Right forelimb (tissue), 1 donor: ENCODE data around the gene RABEPK.
"Not testable (repeated sequence)": the region's sequence is repeated elsewhere in the genome, so short reads cannot be mapped to it uniquely, and the experiment has no call there.

Experiments used
- DNase-seq: peaks from one replicate; pipeline ENCODE4 v3.0.0-alpha.2; 2018

RABEPK gene

DNA sequence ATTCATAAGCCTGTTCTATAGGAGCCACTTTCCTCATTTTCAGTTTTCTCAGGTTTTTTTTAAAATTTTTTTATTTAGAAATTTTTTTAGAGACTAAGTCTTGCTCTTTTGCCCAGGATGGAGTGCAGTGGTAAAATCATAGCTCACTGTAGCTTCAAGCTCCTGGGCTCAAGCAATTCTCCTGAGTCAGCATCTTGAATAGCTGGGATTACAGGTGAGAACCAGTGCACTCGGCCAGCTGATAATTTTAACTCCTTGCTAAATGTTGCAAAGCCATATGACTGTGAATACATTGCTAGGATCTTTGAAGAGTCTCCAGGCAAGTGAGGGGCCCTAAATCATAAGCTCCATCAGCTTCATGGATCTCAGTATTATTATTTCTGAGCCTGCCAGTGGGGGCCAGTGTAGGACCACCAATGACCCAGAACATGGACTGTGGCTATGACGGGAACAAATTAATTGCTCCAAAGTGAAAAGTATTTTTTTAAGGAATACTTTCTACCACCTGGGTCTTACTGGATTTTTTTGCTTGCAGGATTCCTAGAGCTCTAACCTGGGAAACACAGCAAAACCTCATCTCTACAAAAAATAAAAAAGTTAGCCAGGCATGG is 55.5 kb downstream of the RABEPK start:
- no peak for DNase-seq

DNA sequence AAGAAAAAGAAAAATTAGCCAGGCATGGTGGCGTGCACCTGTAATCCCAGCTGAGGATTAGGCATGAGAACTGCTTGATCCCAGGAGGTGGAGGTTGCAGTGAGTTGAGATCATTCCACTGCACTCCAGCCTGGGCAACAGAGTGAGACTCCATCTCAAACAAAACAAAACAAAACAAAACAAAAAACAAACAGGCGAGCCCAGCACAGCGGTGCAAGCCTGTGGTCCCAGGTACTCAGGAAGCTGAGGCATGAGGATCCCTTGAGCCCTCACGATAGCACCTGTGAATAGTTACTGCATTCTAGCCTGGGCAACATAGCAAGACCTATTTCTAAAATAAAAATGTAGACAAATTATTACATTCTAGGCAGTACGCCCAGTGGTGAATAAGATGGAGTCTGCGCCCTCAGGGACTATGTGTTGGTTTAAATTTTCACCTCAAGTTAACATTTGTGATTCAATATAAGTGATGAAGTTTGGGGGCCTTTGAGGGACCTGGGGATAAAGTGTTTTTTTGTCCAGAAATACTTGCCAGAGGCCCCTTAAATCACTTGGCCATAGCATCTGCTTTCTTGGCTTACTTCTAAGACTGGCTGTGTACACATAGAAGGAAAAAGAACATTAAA is 57.9 kb downstream of the RABEPK start:
- no peak for DNase-seq

DNA sequence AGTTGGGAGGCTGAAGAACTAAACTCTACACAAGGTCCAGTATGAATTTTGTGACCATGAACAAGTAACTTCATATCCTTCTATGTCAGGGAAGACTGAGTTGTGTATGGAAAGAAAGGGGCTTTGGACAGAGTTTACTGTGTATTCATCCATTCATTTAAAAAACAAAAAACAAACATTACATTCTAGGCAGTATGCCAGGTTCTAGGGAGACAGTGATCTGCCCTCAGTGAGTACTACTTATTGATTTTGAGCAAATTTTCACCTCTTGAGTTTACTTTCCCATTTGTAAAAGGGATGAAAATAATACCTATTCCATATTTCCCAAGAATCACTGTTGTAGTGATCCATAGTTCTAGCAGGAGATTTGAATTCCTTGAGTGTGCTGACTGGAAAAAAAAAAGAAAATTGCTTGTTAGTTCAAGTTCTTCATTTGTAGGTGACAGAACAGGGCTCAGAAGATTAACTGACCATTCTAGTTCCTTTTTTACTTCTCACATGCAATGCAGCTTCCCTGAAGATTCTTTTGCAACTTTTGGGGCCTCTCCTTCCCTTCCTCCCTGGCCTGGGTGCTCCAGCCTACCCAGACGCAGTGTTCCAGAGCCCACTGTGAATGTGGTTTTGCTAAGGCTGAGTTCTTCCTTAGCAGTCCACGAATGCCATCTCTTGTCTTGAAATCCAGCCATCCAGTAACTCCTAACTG is 58.6 kb downstream of the RABEPK start:
- DNase-seq: no peak

DNA sequence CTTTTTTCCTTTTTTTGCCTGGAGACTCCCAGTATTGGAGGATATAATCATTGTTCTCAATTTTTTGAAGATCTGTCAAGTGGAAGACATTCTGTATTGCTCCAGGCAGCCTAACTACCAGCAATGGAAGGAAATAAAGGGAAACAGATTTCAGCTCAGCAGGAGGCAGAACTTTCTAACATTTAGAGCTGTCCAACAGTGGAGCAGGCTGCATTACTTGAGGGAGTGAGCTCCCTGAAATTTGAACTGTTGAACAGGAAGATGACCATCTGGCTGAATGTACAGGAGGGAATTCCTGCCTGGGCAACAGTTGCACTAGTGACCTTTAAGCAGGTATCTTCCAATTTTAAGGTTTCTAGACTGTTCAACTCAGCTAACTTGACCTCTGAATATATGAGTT is 60.2 kb downstream of the RABEPK start:
- no peak for DNase-seq

DNA sequence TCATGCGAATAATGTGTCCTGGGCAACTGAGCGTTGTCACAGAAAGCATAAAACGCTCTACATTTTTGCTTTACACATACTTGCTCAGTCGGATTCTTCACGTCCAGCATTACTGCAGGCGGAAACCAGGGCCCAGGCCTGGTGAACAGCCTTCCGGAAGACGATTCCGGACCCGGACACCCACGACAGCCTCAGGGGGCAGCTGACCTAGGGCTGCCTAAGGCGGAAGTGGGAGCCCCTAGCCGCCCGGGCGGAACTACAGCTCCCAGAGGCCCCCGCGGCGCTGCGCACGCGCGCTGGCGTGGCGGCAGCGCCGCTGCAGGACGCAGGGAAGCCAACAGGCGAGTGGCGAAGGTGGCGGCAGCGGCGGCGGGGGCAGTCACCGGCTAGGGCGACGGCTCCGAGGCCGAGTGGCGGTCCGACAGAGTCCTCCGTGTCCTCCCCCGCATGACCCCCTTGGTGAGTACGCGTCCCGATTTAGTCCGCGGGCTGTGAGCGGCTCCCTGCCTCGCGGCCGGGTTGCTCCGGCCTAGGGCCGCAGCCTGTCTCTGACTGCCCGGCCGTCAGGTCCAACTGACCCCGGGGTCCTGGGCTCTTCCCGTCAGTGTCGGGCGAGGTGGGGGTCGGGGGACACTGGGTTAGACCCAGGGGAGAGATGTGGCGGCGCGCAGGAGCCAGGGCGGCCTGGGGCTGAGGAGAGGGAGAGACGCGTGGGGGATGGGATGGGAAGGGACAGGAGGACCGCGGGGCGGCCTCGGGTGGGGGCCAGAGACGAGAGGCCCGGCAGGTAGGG is 61.4 kb downstream of the RABEPK start, which contains the start of gene GAPVD1:
Gene GAPVD1, plus strand, starts transcription at position 326 of the 793 bp plus-strand sequence. CDS start 37,096 bp downstream, outside the sequence.
- DNase-seq: peak; percentile 94

DNA sequence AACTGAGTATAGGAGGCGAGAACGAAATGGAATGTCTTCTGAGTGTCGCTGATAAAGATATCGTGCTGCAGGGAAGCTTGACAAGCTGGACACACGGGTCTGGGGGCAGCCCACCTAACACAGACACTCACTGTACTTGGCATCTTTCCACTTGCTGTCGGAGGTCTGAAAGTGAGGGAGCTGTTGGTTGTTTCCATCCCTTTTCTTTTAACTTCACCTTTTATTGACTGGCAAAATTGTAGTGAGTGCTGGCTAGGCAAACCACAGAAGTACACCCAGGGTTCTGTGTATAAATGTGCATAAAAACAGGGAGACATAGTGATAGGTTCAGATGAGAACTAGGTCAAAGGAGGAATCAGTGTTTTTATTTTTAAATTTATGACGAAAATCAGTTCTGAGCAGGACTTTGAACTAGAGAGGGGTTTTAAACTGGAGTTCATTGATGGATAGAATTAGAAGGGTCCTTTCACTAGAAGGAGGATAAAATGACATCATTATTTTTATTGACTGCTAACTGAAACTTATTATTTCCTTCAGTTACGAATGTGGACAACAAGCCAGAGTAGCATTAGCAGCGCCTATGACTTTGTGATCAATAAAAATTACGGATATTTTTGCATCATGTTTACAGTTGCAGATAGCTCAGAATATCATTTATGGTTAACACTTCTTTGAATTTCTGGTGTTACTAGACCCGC is 62.1 kb downstream of the RABEPK start:
- DNase-seq: no peak

DNA sequence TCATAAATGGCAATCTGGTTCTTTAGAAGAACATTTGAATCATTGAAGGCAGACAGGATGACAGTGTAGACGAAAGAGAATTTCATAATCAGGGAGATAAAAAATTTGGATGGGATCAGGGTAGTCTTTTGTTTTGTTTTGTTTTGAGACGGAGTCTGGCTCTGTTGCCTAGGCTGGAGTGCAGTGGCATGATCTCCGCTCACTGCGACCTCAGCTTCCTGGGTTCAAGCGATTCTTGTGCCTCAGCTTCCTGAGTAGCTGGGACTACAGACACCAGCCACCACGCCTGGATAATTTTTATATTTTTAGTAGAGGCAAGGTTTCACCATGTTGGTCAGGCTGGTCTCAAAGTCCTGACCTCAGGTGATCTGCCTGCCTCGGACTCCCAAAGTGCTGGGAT is 63.7 kb downstream of the RABEPK start:
- not testable (repeated sequence) for DNase-seq

DNA sequence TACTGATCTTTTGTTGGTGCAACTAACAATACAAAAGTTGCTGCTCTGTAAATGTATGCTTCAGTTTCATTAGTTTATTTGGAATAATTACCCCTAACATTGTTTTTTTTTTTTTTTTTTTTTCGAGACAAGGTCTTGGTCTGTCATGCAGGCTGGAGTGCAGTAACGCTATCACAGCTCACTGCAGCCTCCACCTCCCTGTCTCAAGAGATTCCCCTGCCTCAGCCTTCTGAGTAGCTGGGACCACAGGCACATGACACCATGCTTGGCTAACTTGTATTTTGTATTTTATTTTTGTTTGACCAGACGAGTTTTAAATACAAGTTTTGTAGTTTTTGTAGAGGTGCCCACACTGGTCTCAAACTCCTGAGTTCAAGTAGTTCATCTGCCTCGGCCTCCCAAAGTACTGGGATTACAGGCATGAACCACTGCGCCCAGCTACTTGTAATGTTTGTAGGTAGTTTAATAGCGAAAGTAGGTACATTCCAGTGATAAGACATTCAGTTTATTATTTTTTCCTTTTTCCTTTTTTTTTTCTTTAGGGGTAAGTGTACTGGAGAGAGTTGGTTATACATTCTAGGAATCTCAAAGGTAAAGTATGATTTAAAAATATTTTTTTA is 68.2 kb downstream of the RABEPK start:
- no peak for DNase-seq

DNA sequence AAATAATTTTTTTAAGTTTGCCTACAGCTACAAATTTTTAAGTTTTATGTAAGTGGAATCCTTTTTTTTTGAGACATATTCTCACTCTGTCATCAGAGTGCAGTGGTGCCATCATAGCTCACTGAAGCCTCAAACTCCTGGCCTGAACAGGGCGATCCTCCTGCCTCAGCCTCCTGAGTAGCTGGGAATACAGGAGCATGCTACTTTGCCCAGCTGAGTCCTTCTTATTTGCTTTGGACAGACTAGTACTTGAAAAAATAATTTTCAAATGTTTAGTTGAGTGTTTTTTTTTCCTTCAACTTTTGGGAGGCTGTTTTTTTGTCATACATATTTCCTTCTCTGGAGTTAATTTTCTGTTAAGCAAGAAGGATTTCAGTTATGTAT is 68.7 kb downstream of the RABEPK start:
- no peak for DNase-seq

DNA sequence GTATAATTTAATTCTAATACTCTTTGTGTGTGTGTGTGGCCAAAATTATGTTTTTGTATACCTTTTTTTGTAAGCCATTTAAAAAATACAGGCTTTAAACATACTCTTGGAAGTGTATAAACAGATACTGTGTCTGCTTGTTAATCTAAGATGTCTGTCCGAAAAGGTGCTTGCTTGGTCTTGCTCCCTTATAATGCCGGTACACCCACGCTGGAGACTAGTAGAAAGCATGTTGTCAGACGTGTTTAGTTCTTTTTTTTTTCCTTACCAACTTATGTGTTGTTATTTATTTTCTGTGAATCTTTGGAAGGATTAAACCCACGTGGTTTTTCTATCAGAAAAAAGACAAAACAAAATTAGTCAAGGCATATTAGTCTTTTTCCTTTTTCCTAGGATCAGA is 70.7 kb downstream of the RABEPK start:
- DNase-seq: no peak

DNA sequence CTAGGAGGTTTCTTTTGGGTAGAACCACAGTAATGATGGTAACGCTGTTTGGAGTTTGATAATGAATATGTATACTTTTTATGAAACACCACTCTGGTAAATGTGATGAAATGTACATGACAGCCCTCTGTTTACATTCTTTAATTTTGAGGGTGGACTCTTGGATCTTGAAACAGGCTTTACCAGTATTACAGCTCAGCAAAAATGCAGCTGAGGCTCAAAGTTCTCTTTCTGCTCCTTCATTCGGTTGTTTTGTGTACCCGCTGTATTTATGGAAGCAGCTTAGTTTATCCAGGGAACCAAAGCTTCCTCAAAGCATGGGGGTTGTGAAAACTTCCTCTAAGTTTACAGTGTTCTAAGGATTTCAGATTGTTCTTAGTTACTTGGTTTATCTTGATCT is 72.4 kb downstream of the RABEPK start:
- no peak for DNase-seq

DNA sequence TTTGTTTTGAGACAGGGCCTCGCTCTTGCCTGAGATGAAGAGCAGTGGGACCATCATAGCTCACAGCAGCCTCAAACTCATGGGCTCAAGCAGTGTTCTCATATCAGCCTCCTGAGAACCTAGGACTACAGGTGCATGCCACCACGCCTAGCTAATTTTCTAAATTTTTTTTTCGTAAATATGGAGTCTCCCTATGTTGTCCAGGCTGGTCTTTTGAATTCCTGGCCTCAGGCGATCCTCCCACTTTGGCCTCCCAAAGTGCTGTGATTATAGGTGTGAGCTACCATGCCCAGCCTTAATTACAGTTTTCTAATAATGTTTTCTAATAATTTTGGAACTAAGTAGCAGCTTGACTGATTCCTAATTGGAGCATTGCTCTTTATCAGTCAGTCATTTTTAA is 76.4 kb downstream of the RABEPK start:
- no peak for DNase-seq

DNA sequence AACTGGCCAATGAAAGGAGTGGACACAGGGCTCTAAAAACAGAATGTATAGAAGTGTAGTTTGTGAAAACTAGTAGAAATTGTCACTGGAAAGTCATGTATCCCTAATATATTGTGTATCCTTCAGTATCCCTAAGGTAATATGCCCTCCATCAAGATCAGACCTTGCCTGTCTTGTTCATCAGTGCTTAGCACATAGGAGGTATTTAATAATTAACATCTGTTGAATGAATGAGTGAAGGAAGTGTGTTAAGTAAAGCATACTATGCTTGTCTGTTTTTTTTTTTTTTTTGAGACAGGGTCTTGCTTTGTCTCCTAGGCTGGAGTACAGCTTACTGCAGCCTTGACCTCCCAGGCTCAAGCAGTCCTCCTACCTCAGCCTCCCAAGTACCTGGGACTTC is 77.1 kb downstream of the RABEPK start:
- DNase-seq: no peak

DNA sequence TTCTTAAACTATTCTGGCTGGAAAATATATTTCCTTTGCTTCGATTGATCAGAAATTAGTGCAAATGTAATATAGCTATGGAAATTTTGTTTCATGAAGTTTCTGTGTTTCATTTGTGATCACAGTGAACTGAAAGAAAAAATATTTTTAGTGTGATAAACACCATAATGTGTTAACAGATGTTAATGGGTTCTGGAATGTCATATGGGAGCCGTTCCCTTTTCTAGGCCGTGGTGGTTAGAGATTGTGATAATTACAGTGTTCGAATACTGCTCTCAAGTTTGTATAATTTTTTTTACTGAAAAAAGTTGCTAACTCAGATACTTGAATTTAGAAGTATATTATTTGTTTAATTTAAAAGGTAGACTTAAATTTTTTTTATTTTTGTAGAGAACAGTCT is 80.6 kb downstream of the RABEPK start:
- no peak for DNase-seq
